ENCODE data around the gene TRIM37.

- no peak for TF ChIP-seq CTCF (IDR thresholded peaks at IDR 0.05)
- no peak for TF ChIP-seq EZH2 (IDR thresholded peaks at IDR 0.05)
- no peak for TF ChIP-seq EZH2phosphoT487 (IDR thresholded peaks at IDR 0.05)
These were observed 39.0 kb upstream of the TRIM37 start for GRCh38 chr17:59145571-59146096.
